ENCODE results near the gene BACH2.

The BACH2 gene

DNA sequence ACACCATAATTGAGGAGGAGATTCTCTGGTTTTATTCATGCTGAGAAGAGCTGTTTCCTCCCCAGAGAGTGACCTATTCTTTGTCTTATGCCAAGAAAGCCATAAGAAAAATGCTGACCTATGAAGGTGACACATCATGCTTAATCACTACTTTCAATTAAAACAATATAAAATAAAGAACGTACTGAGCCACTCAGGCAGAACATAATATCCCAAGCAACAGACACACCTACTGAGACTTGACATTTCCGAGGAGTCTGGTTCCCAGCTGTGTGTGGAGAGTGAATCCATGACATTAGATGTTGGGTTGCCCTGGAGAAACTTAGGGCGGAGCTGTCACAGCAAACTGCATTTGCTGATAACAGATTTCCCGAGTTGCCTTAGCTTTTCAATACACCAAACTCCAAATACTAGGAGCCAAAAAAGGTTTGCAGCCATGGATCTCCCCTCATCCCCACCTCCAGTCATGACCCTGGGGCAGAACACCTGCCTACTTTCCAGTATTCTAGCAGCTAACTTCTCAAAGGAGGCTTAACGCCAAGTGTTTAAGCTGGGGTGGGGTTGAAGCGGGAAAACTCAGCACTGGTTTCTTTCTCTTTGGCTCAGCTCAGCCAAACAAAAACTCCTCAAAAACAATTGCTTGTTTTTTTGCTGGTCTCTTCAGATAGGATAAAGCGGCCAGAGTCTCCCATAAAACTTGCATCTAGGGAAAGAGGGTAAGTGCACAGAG is 92.2 kb downstream of the BACH2 start:
- H3K4me3 ChIP-seq (replicated peaks; ENCODE audit: insufficient read depth, low read length) = no peak overlapping the region
- no peak overlapping the region for H3K27ac ChIP-seq (replicated peaks)
- H3K27me3 ChIP-seq (ENCODE audit: insufficient read depth, poor library complexity, severe bottlenecking) = no peaks in the 10 kb centered on the region
- TF ChIP-seq GABPA (IDR thresholded peaks at IDR 0.05; ENCODE audit: low read depth) = no peak
- no peak for TF ChIP-seq POLR2AphosphoS5 (IDR thresholded peaks at IDR 0.05; ENCODE audit: low read depth)
- TF ChIP-seq, protein P1, sequence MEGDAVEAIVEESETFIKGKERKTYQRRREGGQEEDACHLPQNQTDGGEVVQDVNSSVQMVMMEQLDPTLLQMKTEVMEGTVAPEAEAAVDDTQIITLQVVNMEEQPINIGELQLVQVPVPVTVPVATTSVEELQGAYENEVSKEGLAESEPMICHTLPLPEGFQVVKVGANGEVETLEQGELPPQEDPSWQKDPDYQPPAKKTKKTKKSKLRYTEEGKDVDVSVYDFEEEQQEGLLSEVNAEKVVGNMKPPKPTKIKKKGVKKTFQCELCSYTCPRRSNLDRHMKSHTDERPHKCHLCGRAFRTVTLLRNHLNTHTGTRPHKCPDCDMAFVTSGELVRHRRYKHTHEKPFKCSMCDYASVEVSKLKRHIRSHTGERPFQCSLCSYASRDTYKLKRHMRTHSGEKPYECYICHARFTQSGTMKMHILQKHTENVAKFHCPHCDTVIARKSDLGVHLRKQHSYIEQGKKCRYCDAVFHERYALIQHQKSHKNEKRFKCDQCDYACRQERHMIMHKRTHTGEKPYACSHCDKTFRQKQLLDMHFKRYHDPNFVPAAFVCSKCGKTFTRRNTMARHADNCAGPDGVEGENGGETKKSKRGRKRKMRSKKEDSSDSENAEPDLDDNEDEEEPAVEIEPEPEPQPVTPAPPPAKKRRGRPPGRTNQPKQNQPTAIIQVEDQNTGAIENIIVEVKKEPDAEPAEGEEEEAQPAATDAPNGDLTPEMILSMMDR (IDR thresholded peaks at IDR 0.05; ENCODE audit: insufficient read depth, low read length) = no peak
- TF ChIP-seq SPI1 (IDR thresholded peaks at IDR 0.05; ENCODE audit: borderline replicate concordance, low read depth) = no peak
- TF ChIP-seq, protein P2, sequence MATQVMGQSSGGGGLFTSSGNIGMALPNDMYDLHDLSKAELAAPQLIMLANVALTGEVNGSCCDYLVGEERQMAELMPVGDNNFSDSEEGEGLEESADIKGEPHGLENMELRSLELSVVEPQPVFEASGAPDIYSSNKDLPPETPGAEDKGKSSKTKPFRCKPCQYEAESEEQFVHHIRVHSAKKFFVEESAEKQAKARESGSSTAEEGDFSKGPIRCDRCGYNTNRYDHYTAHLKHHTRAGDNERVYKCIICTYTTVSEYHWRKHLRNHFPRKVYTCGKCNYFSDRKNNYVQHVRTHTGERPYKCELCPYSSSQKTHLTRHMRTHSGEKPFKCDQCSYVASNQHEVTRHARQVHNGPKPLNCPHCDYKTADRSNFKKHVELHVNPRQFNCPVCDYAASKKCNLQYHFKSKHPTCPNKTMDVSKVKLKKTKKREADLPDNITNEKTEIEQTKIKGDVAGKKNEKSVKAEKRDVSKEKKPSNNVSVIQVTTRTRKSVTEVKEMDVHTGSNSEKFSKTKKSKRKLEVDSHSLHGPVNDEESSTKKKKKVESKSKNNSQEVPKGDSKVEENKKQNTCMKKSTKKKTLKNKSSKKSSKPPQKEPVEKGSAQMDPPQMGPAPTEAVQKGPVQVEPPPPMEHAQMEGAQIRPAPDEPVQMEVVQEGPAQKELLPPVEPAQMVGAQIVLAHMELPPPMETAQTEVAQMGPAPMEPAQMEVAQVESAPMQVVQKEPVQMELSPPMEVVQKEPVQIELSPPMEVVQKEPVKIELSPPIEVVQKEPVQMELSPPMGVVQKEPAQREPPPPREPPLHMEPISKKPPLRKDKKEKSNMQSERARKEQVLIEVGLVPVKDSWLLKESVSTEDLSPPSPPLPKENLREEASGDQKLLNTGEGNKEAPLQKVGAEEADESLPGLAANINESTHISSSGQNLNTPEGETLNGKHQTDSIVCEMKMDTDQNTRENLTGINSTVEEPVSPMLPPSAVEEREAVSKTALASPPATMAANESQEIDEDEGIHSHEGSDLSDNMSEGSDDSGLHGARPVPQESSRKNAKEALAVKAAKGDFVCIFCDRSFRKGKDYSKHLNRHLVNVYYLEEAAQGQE (IDR thresholded peaks at IDR 0.05; ENCODE audit: insufficient replicate concordance, low read depth) = no peak
- DNase-seq (ENCODE audit: low read depth in 1 of 2, low spot score in 1 of 2) = no peak

DNA sequence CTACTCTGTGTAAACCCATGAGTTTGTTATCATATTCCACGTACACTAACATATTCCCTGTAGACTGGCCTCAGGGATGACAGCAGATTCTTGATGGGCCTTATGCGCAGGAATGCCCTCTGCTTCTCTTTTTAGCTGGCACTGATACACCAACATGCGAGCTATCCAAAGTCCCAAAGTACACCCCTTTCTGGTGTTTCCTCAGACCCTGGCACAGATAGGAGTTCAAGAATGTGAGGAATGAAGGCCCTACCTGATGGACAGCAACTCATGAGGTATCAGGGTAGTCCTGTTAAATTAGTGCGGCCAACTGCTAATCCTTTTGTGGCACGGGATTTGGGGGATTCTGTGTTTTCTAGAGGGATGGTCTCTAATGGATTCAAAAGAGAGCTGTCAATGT is 93.0 kb downstream of the BACH2 start:
- Histone ChIP-seq H3K27me3 (ENCODE audit: insufficient read depth, poor library complexity, severe bottlenecking) (no peaks in the 10 kb centered on the region), H3K27ac (replicated peaks) (no peak overlapping the region), H3K4me3 (replicated peaks; ENCODE audit: insufficient read depth, low read length) (no peak overlapping the region)
- TF ChIP-seq, protein P1 (IDR thresholded peaks at IDR 0.05; ENCODE audit: insufficient read depth, low read length) = no peak
- TF ChIP-seq GABPA (IDR thresholded peaks at IDR 0.05; ENCODE audit: low read depth) = no peak
- TF ChIP-seq, protein P2 (IDR thresholded peaks at IDR 0.05; ENCODE audit: insufficient replicate concordance, low read depth) = no peak
- TF ChIP-seq POLR2AphosphoS5 (IDR thresholded peaks at IDR 0.05; ENCODE audit: low read depth) = no peak
- TF ChIP-seq SPI1 (IDR thresholded peaks at IDR 0.05; ENCODE audit: borderline replicate concordance, low read depth) = no peak
- DNase-seq (ENCODE audit: low read depth in 1 of 2, low spot score in 1 of 2) = no peak

DNA sequence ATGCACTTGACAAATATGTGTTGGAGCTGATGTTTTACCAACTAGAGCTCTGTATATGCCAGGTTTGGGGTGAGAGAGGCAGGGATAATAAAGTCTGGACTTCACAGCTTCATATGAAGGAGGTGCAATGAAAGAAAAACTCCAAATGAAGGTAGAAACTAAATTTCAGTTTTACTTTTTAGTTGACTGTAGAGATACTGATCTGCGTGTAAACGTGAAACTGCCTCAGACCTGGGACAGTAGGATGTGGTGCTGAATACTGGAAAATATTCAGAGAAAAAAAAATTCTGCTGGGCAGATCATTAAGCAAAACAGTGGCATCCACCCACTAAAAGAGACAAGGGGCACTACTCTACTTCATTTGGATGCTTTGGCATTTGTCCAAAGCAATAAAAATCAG is 94.5 kb downstream of the BACH2 start:
- no peak for DNase-seq (ENCODE audit: low read depth in 1 of 2, low spot score in 1 of 2)
- H3K27ac ChIP-seq (replicated peaks) = no peak overlapping the region
- TF ChIP-seq SPI1 (IDR thresholded peaks at IDR 0.05; ENCODE audit: borderline replicate concordance, low read depth) (no peak), GABPA (IDR thresholded peaks at IDR 0.05; ENCODE audit: low read depth) (no peak)
- TF ChIP-seq, protein P1 (IDR thresholded peaks at IDR 0.05; ENCODE audit: insufficient read depth, low read length) = no peak
- TF ChIP-seq, protein P2 (IDR thresholded peaks at IDR 0.05; ENCODE audit: insufficient replicate concordance, low read depth) = no peak
- no peak overlapping the region for H3K4me3 ChIP-seq (replicated peaks; ENCODE audit: insufficient read depth, low read length)
- H3K27me3 ChIP-seq (ENCODE audit: insufficient read depth, poor library complexity, severe bottlenecking) = no peaks in the 10 kb centered on the region
